NCI-H524 treated with DMSO at 0.1 percent for 48 hours (cell line): Measurements from ENCODE around the gene HPS3.
"Not testable (repeated sequence)": the region's sequence is repeated elsewhere in the genome, so short reads cannot be mapped to it uniquely, and the experiment has no call there.

Experiments used
- DNase-seq: peaks from one replicate; lab custom pipeline; 2025; lab: John Stamatoyannopoulos, UW

HPS3 gene, protein sequence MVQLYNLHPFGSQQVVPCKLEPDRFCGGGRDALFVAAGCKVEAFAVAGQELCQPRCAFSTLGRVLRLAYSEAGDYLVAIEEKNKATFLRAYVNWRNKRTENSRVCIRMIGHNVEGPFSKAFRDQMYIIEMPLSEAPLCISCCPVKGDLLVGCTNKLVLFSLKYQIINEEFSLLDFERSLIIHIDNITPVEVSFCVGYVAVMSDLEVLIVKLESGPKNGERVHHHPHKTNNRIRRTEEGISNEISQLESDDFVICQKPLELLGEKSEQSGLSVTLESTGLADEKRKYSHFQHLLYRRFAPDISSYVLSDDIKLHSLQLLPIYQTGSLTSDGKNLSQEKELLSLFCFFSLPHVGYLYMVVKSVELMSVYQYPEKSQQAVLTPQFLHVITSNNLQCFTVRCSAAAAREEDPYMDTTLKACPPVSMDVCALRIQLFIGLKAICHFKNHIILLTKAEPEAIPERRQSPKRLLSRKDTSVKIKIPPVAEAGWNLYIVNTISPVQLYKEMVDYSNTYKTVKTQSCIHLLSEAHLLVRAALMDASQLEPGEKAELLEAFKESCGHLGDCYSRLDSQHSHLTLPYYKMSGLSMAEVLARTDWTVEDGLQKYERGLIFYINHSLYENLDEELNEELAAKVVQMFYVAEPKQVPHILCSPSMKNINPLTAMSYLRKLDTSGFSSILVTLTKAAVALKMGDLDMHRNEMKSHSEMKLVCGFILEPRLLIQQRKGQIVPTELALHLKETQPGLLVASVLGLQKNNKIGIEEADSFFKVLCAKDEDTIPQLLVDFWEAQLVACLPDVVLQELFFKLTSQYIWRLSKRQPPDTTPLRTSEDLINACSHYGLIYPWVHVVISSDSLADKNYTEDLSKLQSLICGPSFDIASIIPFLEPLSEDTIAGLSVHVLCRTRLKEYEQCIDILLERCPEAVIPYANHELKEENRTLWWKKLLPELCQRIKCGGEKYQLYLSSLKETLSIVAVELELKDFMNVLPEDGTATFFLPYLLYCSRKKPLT

DNA sequence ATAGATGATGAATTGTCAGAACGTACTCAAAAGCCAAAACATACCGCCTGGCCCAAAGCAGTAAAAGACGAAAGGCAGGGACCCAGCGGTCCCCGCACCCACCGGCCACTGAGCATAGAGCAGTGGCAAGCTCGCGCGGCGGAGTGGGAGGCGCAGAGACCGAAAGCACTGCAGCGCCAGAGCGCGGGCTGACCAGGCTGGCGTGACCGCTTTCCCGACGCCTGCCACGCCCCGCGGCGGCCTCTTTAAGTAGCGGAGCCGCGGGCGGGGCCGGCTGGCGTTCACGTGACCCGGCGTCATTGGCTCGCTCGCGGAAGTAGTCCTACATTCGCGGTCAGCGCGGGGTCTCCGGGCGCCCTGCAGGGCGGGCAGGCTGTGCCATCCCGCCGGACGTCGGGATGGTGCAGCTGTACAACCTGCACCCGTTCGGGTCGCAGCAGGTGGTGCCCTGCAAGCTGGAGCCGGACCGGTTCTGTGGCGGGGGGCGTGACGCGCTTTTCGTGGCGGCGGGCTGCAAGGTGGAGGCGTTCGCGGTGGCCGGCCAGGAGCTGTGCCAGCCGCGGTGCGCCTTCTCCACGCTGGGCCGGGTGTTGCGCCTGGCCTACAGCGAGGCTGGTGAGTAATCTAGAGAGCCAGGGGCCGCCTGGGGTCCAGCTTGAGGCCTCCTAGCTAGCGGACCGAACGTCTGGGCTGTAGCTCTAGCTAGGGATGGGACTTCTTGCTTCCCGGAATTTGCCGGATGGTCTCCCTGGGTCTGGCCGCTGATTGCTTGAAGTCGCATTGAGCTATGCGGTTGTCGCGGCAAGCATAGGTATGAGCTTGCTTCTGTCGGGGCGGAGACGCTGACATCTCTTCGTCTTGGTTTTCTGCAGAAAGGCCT, at the start of gene HPS3:
Gene HPS3, plus strand, starts transcription at position 313 of the 880 bp plus-strand sequence. Its CDS starts 86 bp downstream, at position 399.
- peak; percentile 66 for DNase-seq

DNA sequence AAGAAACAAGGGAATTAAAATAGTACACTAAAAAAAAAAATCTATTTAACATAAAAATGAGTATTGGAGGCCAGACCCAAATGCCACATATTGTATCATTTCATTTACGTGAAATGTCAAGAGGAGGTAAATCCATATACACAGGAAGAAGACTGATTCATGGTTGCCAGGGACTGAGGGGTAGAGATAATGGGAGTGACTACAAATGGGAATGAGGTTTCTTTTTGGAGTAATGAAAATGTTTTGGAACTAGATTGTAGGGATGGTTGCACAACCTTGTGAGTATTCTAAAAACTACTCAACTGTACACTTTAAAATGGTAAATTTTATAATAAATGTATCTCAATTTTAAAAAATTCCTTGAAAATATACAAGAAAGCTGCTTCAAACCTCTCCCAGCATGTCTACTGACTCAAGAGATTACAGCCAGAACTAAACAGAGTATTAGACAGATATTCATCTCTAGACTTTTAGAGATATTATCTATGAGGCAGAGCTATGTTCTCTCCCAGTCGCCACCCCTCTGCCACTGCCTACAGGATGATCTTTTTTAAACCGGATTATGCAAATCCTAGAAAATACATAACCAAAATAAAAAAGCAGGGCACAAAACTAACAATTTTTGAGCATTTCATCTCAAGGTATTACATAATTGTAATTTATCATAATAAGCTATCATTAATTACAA, 49.3 kb upstream of the HPS3 start:
- no peak for DNase-seq

DNA sequence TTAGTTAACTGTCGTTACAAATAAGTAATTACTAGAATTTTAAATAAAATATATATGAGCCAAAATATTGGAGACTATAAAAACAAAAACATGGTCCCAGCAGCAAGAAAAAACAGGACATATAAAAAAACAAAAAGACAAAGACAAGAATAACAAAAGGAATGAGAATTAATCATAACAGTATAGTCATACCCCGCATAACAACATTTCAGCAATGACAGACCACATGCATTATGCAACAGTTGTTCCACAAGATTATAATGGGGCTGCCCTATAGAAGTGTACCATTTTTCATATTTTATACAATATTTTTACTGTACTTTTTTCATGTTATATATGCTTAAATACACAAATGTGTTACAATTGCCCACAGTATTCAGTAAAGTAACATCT, 48.7 kb upstream of the HPS3 start:
- DNase-seq, result no peak

DNA sequence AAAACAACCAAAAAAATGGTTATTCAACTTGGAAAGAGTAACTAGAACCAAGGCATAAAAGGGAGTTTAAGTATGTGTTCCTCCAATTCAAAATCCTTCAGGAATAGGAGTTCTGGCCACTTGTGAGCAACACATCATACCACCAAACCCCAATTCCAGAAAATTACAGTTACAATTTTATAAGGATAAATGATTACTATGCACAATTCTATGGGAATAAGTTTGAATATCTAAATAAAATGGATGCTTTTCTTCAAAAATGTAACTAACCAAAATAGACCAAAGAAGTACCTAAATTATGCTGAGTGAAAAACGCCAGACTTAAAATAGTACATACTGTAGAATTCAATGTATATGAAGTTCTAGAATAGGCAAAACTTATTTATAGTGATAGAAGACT, 47.7 kb upstream of the HPS3 start:
- no peak for DNase-seq

DNA sequence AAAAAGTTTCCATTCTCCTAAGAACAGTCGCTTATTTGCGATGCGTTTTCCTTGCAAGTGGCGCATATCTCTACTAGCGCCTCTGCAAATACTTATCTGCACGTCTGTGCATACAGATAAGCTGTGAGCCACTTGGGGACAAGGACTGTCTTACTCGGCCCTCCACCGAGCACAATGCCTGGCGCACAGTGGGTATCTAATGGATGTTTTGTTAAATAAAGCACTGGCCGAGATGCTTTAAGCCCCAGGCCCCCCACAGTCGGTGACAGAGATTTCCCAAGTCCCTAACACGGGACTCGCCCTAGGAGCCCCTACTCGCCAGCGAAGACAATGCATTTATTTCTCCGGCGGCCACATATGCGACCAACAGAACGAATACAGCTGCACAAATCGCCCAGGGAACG, 43.6 kb upstream of the HPS3 start:
- no peak for DNase-seq

DNA sequence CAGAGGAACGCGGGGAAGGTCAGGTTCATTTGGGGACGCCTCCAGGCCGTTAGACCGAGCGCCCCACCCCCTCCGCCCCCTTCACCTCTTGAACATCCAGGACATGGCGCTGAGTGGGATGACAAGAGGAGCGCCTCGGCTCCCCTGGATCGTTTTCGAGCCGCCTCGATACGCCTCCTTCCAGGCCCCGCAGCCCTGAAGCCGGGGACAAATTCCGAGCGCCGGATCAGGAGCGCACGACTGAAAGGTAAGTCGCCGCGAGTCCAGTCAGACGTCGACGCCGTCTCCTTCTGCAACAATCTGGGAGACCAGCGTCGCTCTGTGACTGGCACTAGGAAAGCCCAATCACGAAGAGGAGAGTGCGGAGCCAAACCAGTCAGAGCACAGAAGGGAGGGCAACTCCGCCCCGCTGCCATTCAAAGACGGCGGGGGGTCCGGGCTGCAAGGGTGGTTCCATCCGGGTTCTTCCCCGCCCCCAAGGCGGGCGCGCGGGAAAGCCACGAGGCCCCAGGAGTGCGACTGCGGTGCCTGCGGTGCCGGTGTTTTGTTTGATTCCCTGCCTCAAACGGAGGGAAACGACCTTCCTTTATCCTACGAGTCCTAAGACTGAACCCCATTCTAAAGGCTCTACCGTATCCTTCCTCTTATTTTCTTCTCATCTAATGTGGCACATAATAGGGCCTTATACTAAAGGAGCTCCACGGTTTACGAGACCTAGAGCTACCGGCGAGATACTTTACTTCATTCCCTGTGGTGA, 43.0 kb upstream of the HPS3 start, which contains the start of gene HLTF:
Gene HLTF, minus strand, starts transcription at position 302 of the 757 bp plus-strand sequence. Its CDS starts 197 bp downstream, at position 105.
- DNase-seq, result peak; percentile 85

DNA sequence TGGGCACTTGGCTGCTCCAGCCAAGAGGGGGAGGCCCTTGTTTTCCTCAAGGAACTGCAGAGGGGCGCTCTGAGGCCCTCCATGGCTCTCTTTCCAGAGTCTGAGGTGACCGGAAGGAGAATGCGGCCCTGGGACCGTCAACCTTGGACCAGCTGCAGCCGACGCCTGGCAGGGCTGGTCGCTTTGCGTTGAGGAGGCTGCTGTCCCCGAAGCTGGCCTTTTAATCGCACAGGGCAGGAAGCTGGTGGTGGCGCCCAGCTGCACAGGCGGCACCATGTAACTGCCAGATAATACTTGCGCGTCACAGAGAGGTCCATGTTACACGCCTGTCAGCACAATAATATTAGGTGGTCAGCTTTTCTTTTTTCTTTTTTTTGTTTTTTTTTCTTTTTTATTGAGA, 42.2 kb upstream of the HPS3 start:
- no peak for DNase-seq

DNA sequence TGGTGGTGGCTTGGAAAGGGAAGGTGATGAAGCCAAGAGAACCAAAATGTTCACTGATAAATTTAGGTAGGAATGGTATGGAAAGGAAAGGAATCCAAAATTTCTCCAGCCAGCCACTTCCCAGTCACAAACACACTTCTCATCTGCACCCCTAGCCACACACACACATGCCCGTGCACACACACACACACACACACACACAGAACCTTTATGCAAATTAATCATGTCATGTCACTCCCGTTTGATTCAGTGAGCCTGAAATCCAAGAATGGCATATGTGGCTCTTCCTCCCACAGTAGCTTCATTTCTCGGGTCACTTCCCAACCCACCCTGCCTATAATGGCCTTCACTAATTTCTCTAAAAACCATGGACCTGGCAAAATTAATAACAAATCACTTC, 40.0 kb upstream of the HPS3 start:
- DNase-seq, result no peak

DNA sequence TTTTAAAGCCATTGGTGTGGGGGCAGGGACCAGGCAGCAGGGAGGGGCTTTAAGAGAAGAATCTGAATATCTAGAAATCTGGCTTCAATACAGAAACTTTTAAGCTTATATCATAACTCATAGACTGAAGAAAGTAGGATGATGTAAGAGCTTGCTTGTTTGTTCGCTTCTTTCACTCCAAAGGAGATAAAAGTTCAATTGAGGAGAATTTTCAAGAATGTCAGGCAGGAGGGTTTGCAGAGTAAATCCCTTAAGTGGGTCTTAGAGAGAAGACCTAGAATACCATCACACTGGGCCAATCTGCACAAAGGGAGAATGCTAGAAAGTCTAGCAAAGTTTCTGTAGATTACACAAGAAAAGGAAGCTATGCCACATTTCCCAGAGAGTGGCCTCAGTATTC, 39.0 kb upstream of the HPS3 start:
- no peak for DNase-seq

DNA sequence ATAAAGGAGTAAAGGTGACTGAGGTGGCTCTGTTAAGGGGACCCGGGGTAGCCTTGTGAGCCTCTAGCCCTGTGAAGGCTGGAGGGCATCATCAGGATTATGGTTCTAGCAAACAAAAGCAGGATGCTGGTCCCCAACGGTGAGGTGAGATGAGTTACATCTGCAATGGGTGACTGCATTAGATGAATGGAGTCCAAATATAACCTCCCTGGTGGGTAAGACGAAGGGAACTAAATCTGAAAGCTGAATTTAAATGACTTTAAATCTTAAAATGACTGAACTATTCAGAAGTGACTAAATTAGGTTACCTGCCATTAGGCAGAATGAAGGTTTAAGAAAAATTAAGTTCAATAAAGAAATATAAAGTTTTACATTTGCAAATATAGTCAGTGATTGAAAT, 38.5 kb upstream of the HPS3 start:
- no peak for DNase-seq

DNA sequence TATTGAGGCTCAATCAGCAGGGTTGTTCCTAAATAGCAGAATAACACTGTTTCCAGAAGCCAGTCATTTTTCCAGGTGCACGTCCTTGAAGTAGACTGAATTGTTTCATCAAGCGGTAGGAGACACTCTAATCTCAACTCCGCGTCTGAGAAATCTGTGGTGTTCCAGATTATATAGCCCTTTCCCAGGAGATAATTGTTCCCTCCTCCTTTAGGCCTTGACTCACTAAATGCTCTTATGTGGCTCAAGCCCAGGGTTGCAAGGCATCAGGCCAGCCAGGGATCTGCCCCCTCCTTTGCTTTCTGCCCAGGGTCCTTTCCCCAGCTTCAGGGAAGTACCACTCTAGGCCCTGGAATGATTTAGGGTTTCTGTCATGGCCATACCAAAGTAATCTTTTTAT, 37.5 kb upstream of the HPS3 start:
- no peak for DNase-seq

DNA sequence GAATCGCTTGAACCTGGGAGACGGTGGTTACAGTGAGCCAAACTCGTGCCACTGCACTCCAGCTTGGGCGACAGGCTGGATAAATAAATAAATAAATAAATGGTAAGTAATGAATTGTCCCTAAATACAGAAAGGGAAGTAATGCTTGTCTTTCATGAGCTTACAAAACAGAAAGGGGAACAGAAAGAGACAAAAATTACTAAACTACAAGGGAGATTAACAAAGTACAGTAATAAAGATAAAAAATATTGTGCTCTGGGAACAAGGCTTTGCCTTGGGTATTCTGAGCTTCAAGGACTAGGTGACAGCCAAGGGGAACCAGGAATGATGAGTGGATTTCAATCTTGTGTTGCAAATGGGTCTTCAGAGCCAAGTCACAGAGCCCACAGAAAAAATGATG, 34.0 kb upstream of the HPS3 start:
- no peak for DNase-seq

DNA sequence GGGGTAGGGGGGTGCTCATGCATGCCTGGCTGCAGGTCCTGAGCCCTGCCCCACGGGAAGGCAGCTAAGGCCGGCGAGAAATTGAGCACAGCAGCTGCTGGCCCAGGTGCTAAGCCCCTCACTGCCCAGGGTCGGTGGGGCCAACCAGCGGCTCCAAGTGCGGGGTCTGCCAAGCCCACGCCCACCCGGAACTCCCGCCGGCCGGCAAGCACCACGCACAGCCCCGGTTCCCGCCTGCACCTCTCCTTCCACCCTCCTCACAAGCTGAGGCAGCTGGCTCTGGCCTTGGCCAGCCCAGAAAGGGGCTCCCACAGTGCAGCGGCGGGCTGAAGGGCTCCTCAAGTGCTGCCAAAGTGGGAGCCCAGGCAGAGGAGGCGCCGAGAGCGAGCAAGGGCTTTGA, 31.5 kb upstream of the HPS3 start:
- not testable (repeated sequence) for DNase-seq

DNA sequence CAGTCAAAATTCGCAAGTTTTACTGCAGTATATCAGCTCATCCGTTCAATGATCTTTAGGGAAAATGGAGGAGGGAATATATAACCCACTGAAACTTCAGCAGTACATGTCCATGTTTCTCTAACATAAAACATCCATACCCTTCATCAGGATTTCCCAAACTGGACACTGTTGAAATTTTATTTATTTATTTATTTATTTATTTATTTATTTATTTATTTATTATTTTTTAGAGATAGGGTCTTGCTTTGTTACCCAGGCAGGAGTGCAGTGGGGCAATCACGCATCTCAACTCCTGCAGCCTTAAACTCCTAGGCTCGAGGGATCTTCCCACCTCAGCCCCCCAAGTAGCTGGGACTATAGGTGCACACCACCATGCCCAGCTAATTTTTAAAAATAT, 28.3 kb upstream of the HPS3 start:
- DNase-seq, result no peak

DNA sequence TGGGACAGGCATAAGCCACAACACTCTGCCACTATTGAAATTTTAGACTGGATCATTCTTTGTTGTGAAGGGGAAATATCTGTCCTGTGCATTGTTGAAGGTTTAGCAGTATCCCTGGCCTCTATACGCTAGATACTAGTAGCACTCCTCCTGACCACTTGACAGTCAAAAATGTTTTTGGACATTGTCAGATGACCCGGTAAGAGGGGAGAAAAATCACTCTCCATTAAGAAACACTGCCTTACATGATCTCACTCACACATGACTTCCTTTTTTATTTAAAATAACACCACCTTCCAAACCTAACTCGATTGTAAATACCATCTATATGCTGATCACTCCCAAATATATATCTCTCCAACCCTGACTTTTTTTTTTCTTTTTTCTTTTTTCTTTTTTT, 27.8 kb upstream of the HPS3 start:
- DNase-seq, result no peak

DNA sequence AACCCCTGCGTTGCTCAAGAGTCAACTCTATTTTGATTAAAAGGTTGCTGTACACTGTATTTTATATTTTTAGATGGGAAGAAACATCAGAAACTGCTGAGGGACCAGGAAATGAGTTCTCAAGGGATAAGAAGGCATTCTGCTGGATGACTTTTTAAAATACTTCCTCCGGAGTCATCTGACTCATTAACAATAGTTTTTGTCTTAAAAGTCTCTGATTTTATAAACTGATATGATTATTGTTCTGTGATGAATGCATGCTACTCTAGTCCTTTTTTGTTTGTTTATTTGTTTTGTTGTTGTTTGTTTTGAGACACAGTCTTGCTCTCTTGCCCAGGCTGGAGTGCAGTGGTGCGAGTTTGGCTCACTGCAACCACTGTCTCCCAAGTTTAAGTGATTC, 25.0 kb upstream of the HPS3 start:
- no peak for DNase-seq

DNA sequence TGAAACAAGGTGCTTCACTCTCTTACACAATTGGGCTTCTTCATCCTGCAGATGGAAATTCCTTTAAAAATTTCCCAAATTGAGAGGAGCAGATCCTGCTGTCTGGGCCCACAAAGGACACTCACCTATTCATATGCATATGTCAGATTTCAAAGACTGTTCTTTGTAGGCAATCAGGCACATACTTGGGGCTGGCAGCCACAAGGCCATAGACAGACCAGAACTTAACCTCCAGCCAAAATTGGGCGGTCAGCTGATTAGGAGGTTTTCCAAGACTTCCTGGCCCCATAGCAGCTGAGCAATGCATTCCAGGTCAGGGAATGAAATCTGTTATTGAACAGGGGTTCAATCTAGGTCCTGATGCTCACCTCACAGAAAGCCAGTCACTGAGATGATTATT, 15.0 kb upstream of the HPS3 start:
- no peak for DNase-seq

DNA sequence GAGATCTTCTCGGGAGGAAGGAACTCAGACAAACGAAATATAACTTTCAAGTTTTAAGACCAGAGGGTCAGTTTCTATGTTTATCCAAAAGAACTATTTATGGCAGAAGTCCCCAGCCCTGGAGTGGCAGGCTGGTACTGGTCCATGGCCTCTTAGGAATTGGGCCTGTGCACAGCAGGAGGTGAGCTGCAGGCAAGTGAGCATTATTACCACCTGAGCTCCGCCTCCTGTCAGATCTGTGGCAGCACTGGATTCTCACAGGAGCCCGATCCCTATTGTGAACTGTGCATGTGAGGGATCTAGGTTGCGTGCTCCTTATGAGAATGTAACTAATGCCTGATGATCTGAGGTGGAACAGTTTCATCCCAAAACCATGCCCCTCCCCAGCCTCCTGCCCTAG, 14.3 kb upstream of the HPS3 start:
- DNase-seq, result no peak

DNA sequence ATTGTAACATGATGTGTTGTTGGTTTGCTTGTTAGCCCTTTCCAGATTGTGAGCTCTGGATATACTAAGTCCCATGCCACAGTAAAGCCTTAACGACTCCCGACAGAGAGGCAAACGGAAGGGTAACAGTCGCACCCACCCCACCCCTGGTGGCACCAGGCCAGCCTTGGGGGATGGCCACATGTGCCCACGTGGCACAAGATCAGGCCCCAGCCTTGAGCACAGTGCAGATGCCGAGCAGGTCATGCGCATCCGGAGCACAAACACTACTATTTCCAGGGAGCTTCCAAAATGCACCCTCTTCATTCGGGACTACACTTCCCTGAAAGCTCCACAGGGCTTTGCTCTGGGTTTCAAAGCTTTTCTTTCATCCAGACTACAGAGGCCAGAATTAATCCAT, 10.7 kb upstream of the HPS3 start:
- no peak for DNase-seq

DNA sequence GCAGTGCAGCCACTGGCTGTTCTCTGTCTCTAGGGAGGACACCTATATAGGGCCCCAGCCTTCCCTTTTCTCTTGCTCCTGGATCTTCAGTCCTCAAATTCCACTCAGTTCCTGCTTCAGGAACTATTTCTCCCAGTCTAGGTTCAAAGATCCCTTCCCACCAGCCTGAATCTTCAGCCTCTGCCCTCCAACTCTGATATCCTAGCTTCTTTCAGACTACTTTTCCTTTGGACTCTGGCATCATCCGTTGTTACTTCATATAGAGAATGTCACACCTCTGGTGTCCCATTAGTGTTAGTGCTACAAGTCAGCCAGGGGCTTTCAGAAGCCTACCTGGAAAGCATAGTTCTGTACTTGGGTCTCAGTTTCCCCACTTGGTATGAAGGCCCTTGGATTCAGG, 10.0 kb upstream of the HPS3 start:
- DNase-seq, result no peak
